A204.1 (cell line): ENCODE results near the gene OTOP3.
"Not testable (repeated sequence)": the region's sequence is repeated elsewhere in the genome, so short reads cannot be mapped to it uniquely, and the experiment has no call there.

Experiments used
- FAIRE-seq: peaks from 2 replicates; lab custom pipeline; 2012; peaks lifted over from hg19 to GRCh38; lab: Jason Lieb, UNC

Gene OTOP3, protein sequence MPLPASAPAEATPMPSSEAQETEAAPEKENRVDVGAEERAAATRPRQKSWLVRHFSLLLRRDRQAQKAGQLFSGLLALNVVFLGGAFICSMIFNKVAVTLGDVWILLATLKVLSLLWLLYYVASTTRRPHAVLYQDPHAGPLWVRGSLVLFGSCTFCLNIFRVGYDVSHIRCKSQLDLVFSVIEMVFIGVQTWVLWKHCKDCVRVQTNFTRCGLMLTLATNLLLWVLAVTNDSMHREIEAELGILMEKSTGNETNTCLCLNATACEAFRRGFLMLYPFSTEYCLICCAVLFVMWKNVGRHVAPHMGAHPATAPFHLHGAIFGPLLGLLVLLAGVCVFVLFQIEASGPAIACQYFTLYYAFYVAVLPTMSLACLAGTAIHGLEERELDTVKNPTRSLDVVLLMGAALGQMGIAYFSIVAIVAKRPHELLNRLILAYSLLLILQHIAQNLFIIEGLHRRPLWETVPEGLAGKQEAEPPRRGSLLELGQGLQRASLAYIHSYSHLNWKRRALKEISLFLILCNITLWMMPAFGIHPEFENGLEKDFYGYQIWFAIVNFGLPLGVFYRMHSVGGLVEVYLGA

DNA sequence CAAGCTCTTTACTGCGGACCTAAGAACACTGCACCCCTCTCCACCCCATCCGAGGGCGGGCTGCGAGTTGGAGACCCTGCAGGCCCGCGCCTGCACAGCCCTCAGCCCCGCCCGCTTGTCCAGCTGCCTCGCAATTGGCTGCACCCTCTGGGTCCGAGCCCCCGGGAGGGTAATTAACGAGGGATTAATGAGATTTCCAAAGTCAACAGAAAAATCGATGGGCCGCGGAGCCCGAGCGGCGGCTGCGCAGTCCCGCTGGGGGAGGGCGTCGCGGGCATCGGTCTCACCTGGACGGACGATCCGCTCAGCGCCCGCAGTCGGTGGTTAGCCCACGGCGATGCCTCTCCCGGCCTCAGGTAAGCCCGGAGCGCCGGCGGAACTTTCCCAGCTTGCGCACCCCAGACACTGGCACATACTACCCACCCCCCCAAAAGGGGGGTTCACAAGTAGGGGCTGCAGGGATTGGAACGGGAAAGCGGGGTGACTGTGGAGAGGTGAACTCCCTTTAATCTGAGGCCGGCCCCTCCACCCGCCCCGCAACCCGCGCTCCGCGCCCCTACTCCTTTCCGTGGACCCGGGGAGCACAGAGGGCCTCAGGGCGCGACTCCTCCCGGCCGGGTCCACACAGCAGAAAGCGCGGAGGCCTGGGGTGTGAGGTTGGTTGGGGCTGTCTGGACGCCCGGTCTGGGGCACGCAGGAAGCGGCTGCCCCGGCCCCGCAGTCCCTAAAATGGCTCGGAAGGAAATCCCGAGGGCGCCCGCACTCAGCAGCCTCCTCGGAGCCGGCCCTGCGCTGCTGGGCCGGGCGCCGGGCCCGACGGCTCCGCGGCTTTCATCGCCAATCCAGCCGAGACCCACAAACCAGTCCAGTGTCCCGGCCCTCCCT lies at the start of gene OTOP3:
Gene OTOP3 (plus strand): TSS at position 314 of the 885 bp plus-strand sequence. CDS start 24 bp downstream, at position 338.
- FAIRE-seq: no peak

DNA sequence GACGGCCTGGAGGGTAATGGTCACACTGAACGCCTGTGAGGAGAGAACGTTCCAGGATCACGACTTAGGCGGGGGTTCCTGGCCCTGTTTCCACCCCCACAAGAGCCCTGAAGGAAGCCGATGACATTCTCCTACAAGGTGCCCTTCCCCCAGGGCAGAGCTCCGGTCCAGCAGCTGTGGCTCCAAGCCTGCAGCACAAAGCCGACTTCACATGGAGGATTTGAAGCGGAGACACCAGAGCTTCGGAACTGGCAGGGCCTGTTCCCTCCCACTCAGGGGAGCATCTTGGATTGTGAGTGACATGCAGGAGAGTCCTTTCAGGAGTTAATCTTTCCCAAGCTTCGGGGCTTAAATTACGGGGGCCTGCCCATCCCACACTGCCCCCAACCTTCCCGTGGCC lies 47.2 kb upstream of the OTOP3 start:
- no peak for FAIRE-seq

DNA sequence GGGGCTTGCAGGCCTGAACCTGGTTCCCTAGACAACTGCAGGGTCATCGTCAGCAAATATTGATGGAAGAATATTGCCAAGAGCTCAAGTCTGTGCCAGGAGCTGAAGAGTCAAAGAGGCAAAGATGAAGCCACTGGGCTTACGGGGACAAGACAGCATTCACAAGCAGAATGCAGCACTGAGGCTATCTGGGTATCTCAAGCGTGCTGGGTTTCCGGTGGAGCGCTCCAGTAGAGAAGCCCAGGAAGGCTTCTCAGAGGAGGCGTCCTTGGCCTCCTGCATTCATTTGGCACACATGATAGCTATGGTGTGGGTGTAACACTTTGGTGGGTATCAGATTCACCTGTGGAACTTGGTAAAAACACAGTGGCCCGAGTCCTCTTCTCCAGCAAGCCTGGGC lies 45.1 kb upstream of the OTOP3 start:
- FAIRE-seq: no peak

DNA sequence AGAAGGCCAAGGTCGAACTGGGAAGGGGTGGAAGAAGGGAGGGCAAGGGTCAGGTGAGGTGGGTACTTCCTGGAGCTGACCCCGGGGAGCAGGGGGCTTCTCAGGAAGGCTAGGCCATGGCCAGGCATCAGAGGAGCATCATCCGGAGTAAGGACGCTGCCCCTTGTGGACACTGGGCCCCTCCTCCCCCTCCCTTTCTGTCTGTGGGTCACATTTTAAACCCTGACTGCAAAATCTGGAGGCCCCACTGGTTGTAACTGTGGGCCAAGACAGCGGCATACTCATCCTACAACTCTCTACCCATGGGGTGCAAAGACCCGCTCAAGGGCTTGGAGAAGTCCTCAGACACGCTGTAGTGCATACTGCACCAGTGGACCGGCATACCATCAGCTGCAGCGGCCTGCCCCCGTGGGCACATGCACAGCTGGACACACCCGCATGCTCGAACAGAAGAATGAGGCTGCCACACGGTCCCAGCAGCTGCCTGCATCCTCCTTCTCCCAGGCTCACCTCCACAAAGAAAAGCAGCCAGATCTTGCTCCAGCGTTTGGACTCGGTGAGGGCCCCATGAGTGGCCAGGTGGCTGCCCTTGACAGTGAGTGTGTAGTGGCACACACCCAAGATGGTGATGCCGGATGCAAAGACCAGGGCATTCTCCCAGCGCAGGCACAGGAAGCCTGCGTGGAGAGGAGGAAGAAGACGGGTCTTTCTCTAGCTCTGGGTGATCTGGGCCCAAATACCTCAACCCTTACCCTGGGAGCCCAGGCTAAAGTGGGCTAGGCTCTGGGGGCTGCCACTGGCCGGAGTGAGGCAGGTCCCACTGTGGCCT lies 43.5 kb upstream of the OTOP3 start:
- FAIRE-seq: no peak

DNA sequence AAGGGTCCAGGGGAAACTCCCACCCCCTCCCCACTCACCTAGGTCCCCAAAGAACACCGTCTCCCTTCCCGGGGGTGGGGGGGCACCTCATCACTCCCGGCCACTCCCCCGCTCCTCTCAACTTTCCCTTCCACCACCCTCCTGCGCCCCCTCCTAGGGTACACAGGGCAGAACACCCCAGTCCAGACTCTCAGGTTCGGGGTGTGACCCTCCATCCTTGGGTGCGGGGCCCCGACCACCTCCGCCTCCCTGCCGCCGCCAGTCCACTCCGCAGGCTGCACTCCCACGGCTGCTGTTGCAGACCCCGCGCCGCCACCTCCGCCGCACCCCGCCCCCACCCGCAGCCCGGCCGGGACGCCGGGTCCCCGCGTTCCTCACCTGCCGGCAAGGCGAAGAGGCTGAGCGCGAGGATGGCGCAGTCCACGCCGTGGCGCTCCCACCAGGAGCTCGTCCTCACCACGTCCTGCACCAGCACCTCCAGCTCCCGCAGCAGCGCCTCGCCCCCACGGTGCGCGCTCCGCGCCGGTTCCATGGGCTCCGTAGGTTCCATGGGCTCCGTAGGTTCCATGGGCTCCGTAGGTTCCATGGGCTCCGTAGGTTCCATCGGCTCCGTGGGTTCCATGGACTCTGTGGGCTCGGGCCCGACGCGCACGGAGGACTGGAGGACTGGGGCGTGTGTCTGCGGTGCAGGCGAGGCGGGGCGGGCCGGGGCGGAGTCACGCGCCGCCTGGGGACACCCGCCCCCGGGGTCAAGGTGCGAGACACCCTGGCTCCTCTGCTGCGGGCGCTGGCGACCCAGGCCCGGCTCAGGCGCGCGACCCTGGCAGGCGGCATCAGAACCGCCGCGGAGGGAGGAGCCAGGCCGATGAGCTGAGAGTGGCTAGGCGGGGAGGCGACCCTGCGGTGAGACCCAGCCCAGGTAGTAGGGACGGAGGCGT lies 42.5 kb upstream of the OTOP3 start, which contains the start of gene FADS6:
Gene FADS6 (minus strand): TSS at position 660 of the 938 bp plus-strand sequence. CDS start 38 bp downstream, at position 622.
- no peak for FAIRE-seq

DNA sequence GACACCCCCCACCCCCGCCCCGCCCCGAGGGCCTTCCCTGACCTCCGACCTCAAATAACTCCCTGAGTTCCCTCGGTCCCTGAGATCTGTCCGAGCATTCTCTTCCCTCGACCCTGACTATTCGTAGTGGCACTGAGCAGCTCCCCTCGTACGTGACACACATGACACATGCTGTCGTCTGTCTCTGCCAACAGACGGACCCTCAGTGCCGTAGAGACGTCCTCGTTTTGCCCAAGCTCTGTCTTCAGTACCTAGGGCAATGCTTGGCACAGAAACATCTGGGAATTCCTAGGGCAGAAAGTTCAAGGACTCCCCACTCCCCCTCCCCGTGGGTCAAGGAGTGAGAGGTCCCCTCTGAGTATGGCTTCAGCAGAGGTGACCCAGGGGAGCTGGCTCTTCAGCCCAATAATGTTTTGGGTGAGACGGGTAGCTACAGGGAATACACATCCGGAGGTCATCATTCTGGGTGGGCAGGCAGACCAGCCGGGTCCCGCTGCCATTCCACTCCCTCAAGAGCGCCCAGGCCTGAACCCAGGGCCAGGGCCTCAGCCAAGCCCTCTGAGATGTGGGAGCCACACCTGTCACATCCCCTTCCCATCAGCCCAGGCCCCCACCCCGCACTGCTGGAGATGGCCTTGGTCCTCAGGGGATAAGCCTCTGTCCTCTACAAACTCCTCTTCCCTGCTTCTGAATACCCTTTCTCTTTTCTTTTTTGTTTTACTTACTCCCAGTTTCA lies 41.6 kb upstream of the OTOP3 start:
- no peak for FAIRE-seq

DNA sequence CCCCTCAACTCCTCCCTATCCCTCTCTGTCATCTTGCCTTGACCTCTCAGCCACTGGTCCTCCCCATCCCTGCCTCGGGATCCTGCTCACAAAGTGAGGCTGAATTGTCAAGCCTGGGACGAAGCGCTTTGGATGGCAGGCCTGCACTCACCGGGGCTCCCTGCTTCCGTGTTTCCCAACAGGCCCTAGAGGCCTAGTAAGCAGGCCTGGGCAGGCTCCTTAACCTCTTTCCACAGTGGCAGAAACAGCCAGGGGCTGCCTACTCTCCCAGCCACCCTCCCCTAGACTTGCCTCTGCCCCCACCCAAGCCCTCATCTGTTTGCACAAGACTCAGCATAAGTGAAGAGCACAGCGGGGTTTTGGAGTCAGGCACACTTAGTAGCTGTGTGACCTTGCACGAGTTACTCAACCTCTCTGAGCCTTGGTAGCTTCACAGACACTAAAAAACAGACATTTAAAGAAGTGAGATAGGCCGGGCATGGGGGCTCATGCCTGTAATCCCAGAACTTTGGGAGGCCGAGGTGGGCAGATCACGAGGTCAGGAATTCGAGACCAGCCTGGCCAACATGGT lies 37.2 kb upstream of the OTOP3 start:
- no peak for FAIRE-seq

DNA sequence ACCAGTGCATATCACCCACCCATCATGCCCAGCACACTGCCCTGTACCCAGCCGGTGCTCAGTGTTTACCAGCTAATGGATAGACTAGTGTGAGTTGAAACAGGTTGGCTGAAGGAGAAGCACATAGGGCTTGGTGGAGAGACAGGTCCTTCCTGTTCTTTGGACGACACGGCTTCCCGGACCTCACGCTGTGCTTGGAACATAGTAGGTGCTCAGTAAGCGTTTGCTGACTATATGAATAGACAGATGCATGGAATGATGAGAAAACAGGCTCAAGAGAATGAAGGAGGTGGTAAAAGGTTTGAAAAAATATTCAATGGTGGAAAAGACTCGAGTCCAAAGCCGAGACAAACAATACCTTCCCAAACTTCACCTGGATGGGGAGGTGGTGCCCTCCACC lies 35.5 kb upstream of the OTOP3 start:
- no peak for FAIRE-seq

DNA sequence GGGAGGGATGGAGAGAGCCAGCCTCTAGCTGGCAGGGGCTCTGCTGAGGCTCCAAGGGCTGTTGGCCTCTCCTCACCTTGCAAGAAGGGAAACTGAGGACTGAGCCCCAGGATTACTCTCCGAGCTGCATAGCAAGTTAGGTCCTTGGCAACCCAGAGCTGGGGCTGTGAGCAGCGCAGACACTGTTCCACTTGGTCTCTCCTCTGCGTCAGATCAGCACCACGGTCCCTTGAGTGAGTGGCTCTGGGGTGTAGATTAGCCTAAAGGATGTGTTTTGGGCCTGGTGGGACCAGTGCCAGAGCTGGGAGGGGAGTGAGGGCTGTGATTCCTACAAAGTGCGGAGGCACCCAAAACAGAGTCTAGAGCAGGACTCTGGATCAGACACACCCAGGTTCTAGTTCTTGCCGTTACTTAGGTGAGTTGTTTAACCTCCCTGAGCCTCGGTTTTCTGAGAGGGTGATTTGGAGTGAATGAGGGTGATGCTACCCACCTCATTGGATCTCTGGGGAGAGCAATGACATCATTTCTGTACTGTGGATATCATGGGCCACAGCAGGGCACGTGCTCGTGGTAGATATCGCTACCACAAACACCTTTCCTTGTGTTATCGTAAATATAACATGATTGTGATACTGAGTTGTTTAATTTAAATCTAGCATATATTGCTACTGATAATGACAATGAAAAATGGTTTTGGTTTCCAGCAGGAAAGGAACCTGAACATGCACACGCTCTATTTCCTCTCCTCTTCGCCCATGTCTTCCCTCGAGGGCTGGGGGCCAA lies 34.2 kb upstream of the OTOP3 start:
- FAIRE-seq: no peak

DNA sequence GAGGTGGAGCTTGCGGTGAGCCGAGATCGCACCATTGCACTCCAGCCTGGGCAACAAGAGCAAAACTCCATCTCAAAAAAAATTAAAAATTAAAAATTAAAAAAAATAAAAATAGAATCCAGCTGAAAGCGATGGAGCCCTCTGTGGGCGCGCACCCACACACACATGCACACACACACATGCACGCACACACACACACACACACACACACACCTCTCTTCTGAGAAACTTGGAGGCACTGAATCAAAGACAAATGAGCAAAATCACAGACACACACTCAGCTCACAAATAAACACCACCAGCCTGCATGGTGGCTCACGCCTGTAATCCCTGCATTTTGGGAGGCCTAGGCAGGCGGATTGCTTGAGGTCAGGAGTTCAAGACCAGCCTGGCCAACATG lies 32.7 kb upstream of the OTOP3 start:
- FAIRE-seq: no peak

DNA sequence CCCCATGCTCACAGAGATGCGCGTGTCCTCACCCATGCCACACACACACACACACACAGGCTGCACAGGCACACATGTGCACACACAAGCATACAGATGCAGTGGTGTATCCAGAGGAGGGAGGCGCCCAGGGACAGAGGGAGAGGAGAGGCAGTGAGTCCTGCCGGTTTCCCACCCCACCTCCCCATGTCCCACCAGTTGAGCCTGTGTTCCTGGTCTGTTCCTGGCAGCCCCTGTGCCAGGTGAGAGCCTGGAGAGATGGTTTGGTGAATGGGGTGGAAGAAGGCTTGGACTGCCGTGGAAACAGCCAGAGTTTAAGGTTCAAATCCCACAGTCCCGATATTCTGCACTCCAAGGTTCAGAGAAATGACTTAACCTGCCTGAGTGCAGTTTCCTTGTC lies 32.0 kb upstream of the OTOP3 start:
- FAIRE-seq: no peak

DNA sequence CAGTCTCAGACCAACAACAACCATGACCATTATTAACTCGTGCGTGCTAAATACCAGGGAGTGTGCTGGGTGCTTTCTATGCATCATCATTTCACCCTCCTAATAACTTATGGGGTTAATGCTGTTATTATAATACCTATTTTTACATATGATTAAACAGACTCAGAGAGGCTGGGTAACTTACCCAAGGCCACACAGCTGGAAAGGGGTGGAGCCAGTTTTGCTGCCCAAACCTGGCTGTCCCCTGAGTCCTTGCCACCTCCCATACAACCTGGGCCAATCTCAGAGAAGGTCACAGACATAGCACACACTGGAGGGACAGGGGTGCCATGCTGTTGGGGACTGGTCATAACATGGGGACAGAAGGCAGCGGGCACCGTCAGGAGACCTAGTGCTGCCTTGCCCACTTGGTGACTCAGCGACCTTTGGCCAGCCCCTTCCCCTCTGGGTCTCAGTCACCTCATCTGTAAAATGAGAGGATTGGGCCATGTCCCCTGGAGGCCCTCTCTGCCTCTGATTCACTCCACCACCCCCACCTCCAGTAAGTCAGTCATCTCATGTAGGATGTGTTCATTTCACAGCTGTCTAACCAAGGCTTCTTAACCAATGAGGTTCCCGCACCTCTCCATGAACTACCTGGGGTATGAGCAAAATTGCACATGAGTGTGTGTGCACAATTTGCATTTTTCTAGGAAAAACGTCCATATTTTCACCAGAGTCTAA lies 30.9 kb upstream of the OTOP3 start:
- no peak for FAIRE-seq

DNA sequence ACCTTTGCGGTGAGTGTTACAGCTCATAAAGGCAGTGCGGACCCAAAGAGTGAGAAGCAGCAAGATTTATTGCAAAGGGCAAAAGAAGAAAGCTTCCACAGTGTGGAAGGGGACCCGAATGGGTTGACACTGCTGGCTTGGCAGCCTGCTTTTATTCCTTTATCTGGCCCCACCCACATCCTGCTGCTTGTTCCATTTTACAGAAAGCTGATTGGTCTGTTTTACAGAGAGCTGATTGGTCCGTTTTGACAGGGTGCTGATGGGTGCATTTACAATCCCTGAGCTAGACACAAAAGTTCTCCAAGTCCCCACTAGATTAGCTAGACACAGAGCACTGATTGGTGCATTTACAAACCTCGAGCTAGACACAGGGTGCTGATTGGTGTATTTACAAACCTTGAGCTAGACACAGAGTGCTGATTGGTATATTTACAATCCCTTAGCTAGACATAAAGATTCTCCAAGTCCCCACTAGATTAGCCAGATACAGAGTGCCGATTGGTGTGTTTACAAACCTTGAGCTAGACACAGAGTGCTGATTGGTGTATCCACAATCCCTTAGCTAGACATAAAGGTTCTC lies 29.4 kb upstream of the OTOP3 start:
- not testable (repeated sequence) for FAIRE-seq

DNA sequence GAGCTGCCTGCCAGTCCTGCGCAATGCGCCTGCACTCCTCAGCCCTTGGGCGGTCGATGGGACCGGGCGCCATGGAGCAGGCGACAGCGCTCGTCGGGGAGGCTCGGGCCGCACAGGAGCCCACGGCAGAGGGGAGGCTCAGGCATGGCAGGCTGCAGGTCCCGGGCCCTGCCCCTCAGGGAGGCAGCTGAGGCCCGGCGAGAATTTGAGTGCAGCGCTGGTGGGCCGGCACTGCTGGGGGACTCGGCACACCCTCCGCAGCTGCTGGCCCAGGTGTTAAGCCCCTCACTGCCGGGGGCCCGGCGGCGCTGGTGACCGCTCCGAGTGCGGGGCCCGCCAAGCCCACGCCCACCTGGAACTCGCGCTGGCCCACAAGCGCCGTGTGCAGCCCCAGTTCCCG lies 28.7 kb upstream of the OTOP3 start:
- no peak for FAIRE-seq

DNA sequence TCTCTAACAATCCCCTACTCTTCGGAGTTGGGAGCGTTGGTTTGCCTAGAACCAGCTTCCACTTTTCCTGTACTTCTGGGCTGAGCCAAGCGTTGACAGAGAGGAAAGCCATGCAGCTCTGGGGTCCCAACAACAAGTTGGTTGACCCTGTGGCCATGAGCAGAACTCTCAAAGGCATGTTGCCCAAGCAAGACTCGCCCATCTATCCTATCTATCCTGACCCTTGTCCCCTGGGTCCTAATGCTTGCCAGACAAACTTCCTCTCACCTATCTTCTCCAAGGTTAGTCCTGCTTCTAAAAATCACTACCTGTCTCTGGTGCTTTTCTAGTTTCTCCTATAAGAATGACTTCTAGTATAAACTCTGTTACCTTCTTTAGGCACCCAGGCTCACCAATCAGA lies 26.6 kb upstream of the OTOP3 start:
- not testable (repeated sequence) for FAIRE-seq

DNA sequence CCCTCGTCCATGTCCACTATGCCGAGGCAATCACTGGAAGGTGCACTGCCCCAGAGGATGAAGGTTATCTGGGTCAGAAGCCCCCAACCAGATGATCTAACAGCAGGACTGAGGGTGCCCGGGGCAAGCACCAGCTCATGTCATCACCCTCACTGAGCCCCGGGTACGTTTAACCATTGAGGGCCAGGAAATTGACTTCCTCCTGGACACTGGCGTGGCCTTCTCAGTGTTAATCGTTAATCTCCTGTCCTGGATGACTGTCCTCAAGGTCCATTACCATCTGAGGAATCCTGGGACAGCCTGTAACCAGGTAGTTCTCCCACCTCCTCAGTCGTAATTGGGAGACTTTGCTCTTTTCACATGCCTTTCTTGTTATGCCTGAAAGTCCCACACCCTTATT lies 24.3 kb upstream of the OTOP3 start:
- FAIRE-seq: not testable (repeated sequence)

DNA sequence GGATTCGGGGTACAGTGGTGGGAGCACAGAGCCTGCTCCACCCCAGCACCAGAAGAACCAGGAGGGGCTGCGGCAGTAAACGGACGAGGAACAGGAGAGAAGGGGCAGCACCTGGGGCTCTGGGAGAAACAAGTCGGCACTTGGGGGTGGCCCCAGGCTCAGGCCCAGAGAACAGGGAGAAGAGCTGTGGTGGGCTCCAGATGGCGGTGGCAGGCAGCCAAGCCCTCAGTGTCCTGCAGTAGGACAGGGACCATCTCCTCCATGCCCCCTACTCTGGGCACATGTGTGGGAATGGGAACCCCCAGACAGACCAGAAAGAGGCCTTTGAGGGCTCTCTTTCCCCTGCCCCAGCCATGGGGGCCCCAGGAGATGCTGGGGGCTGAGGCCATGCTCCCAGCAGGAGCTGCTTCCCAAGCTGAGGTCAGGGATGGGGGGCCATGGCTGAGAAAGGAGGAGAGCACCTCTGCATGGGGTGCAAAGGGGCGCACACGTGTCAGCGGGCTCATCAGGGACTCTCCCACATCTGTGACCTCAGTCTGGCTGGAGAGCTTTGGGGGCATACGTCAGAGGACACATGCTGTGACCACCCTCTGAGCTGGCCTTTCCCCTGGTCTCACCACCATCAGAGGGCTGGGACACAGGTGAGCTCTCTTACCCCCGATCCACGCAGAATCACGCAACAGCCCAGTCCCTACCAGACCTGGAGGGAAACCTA lies 19.4 kb upstream of the OTOP3 start:
- FAIRE-seq: no peak
